Hematopoietic multipotent progenitor cell treated with erythropoietin and hydrocortisone succinate and interleukin-3 and kit ligand, for 17 days (in vitro differentiated cells): ENCODE data around the gene SOCS1.
"Not testable (repeated sequence)": the region's sequence is repeated elsewhere in the genome, so short reads cannot be mapped to it uniquely, and the experiment has no call there.

Experiments
- DNase-seq: peaks from one replicate; pipeline ENCODE4 v3.0.0-alpha.2; 2015; ENCODE audit warnings: low spot score

Gene SOCS1, protein sequence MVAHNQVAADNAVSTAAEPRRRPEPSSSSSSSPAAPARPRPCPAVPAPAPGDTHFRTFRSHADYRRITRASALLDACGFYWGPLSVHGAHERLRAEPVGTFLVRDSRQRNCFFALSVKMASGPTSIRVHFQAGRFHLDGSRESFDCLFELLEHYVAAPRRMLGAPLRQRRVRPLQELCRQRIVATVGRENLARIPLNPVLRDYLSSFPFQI

DNA sequence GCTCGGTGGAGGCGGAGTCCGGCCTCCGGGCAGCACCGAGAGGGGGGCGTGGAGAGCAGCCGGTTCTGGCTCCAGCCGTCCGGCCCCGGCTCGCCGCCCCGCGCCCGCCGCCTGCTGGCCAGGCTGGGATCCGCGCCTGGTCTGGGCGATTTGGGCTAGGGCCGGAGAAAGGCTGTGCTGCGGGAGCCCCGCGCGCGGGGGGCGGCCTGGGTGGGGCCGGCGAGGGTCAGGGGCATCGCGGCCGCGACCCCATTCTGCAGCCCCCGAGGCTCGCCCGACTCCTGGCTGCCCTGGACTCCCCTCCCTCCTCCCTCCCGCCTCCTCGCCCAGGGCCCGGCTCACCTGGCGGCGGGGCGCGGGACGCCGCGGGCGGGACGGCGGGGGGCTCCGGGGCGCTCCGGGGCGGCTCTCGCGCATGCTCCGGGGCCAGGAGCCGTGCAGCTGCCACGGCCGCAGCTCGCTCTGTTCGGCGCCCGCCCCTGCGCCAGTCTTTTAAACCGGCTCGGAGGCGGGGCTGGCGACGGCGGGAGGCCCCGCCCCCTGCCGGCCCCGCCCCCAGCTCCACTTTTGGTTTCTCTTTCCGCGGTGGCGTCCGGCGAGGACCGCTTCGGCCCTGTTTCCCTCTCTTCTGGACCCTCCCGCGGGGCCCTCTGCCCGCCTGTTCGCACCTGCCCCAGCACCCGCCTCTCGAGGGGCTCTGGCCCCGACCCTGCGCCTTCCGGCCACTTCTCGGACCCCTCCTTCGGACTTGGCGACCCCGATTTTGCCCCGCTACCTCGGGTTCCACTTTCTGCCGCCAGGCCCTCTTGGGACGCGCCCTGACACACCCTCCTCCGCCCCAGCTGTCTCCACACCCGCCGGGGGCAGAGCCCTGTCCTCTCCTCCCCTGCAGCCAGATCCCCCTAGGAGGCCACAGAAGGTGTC is at the start of gene SOCS1:
SOCS1 (minus strand) TSS at position 468 of the 924 bp plus-strand sequence. CDS start 726 bp downstream, outside the sequence.
- peak; percentile 88 for DNase-seq

DNA sequence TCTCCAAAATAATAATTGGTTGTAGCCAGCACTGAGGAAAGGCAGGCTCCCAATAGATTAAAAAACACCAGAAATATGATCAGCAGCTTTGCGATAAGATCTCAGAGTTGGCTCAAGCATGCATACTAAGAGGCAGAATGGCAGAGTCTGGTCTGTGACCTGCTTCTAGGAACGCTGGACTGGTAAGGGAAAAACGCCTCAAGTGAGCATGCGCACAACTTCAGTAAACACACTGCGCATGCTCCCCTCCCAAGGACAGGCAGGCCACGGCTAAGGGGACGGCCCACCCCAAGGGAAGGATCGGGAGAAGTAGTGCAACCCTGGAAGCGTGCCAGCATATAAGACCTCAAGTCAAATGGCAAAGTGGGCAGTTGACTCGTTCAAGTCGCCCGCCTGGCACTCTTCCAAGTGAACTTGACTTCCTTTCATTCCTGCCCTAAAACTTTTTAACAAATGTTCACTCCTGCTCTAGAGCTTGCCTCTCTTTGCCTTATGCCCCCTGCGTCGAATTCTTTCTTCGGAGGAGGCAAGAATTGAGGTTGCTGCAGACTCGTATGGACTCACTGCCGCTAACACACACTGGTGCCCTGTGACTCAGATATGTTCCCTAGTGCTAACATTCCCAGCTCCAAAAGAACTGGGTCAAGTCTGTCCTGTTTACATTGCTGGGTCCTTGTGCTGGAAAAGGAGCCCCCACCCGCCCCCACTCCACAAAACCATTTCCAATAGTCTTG is 47.6 kb upstream of the SOCS1 start:
- DNase-seq: no peak

DNA sequence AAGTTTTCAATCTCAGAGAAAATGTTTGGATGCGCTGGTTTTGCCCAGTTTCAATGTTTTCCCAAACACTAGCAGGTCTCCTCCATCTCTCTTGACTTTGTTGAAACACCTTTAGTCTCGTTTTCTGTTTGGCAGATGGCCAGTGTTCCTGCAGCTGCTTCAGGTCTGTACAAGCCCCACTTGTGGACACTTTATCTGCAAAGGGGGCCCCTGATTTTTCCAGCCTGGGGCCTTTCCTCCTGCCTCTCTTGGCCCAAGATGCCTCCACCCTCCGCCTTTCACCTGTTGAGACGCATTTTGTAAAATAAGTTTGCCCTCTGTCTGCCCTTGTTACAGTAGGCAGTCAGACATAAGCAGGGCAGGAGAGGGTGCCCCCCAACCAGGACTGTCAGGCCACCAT is 47.0 kb upstream of the SOCS1 start:
- DNase-seq: no peak

DNA sequence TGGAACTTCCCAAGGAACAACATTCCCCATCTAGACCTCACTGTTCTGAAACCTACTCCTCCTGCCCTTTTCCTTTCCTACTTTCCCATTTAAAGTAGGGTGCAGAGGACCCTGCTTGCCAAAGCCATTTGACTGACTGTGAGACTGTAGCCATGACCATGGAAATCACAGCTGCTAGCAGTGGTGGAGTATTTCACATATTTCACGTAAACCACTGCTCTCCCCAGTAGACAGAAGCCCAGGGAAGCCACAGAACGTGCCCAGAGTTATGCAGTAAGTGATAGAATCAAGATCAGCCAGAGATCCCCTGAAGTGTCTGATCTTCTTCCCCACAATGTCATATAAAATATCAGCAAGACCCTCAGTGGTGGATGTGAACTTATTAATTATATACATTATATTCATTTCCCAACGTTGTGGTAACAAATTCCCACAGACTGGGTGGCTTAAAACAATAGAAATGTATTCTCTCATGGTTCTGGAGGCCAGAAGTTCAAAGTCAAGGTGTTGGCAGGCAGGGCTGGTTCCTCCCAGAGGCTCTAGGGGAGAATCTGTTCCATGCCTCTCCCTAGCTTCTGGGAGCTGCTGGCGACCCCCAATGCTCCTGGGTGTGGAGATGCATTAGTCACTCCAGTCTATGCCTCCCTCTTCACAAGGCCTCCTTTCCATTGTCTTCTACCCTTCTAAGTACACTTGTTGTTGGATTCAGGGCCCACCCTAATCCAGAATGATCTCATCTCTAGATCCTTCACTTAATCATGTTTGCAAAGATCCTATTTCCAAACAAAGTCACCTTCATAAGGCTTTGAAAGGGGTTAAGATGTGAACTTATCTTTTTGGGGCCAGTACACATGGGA is 45.9 kb upstream of the SOCS1 start:
- DNase-seq: no peak

DNA sequence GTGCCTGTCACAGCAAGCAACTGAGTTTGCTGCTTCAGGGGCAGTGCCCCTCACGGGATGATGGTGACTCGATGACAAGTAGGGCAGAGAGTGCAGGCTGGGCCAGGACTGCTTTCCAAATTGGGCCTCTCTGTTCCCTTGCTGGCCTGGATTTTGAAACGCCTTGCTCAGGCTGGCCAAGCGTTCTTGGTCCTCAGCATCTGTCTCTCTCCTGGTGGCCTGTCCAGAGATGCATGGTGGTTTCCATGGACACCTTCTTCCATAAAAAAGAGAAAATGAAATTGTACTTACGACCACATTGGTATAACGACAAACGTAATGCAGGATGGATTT is 44.5 kb upstream of the SOCS1 start:
- DNase-seq: no peak

DNA sequence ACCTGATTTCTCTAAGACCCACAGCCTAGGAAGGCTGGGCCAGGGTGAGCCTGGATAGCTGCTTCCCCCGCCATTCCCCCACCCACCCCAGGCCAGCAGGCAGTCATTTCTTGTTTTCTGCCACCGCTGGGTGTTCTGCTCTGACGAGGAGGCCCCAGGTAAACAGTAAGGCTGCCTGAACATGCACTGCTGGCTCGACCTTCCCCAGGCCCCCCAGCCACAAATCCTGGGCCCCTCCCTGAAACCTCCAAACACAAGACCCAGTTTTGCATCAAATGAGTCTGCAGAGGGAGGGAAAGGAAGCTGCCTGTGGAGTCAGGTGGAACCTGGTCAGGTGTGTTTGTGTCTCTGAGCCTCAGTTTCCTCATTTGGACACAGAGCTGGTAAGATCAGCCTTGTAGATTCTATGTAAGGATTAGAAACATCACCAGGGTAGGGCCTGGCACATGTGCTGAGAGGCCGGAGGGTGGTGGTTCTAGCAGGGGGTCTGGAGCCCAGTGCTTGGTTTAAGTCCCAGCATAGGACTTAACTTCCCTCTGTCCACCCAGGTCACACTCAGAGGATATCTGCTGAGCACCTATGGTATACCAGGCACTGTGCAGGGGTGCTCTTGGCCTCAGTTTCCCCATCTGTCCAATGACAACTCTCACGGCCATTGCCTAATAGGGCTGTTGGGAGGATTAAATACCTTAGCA is 44.0 kb upstream of the SOCS1 start:
- no peak for DNase-seq

DNA sequence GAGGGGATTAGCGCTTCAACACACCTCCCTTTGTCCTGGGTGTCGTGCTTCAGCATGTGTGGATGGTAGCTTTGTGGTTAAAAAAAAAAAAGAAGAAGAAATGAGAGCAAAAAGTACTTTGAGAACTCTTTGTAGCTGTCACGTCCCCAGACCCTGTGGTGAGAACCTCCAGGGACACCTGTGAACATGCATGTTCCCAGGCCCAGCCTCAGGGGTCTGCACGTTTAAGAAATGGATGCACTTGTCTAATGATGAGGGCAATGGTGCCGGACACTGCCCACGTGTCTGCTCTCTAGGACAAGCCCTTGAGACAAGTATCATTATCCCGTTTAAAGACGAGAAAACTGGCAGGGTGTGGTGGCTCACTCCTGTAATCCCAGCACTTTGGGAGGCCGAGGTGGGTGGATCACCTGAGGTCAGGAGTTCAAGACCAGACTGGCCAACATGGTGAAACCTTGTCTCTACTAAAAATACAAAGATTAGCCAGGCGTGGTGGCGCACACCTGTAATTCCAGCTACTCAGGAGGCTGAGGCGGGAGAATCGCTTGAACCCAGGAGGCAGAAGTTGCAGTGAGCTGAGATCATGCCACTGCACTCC is 43.0 kb upstream of the SOCS1 start:
- DNase-seq: not testable (repeated sequence)

DNA sequence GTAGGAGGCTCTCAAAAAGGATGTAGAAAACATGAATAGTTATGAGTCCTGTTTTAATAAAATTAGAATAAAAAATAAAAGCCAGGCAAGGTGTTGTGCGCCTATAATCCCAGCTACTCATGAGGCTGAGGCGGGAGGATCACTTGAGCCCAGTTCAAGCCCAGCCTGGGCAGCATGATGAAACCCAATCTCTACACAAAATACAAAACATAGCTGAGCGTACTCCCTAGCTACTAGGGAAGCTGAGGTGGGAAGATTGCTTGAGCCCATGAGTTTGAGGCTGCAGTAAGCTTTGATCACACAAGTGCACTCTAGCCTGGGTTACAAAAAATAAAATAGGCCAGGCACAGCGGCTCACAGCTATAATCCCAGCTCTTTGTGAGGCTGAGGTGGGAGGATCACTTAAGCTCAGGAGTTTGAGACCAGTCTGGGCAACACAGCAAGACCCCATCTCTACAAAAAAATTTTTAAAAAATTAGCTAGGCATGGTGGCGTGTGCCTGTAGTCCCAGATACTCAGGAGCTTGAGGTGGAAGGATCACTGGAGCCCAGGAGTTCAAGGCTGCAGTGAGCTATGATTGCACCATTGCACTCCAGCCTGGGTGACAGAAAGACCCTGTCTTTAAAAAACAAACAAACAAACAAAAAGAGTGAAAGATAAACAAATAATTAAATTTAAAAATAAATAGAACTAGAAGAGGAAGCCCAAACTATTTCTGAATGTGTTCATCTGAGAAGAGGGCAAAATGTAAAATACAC is 42.3 kb upstream of the SOCS1 start:
- no peak for DNase-seq

DNA sequence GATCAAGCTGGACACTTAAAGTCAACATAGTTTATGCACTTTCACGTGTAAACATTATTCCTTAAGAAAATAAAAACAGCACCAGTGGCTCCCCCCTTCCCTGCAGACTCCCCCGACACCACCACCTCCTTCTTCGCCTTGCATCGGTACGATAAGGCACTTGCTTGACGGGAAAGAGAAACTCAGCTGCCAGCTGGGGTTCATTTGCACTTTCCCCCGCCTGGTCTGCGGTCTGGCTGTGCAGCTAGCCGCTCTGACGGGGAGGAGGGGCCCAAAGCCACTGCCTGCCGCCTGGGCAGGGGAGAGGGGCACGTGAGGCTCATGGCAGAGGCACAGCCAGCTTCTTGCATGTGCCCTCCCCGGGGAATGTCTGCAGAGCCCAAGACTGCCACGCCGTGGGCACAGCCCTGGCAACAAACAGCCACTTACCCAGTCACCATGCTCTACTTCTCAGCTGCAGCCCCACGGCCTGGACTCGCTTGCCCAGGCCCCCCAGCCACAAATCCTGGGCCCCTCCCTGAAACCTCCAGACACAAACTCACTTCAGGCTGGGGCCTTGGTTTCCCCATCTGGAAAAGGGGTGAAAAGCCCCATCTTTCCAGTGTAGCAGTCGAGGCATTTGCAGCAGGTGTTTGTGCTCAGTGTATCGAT is 41.6 kb upstream of the SOCS1 start:
- no peak for DNase-seq

DNA sequence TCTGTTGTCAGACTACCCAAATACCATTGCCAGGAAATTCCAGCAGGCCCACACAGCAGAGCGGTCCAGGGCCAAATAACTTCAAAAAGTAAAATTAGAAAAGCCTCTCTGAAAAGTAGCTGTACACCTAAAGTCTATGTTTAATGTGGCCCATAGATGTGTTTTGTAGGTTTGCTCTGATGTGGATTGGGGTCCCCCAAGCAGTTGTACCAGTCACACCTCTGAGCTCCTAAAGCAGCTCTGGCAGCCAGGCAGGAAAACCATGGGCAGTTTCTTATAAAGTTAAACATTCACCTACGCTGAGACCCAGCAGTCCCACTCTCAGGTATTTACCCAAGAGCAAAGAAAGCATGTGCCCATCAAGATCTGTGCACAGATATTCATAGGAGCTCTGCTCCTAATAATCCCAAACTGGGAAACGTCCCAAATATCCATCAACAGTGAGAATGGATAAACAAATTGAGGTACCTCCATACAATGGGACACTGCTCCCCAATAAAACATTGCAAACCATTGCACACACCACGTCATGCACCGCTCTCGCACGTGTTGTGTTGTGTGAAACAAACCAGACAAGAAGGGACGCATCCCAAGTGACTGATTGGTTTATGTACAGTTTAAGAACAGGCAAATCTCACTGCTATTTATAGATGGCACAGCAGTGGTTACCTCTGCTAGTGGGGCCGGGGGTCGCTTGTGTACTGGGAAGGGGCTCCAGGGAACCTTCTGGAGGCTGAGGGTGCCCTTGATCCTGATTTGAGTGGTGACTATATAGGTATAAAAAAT is 40.9 kb upstream of the SOCS1 start:
- no peak for DNase-seq

DNA sequence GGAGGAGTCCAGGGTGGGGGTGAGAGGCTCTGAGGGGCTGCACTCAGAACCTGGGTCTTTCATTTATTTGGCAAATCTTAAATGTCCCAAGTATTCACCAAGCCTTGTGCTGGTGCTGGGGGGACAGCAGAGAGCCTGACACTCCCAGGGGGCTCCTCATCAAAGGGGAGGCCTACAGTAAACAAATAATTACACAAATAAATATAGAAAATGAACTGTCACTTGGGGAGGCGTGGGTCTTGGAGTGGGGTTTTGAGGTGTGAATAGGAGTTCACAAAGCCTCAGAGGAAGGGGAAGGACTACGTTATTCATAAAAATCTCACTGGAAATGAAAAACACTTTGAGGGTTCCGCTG is 40.3 kb upstream of the SOCS1 start:
- DNase-seq: no peak

DNA sequence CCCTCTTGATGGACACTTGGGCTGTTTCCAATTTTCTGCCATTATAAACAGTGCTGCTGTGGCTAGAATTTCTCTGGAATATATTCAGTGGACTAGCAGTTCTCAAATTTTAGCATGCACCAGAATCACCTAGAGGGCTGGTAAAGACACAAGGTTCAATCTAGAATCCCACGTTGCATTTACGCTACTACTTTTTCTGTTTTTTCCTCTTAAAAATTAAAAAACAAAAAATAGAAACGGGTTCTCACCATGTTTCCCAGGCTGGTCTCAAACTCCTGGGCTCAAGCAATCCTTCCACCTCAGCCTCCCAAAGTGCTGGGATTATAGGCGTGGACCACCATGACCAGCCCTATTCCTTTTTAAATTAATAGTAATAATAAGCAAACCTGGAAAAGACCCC is 39.7 kb upstream of the SOCS1 start:
- DNase-seq: no peak

DNA sequence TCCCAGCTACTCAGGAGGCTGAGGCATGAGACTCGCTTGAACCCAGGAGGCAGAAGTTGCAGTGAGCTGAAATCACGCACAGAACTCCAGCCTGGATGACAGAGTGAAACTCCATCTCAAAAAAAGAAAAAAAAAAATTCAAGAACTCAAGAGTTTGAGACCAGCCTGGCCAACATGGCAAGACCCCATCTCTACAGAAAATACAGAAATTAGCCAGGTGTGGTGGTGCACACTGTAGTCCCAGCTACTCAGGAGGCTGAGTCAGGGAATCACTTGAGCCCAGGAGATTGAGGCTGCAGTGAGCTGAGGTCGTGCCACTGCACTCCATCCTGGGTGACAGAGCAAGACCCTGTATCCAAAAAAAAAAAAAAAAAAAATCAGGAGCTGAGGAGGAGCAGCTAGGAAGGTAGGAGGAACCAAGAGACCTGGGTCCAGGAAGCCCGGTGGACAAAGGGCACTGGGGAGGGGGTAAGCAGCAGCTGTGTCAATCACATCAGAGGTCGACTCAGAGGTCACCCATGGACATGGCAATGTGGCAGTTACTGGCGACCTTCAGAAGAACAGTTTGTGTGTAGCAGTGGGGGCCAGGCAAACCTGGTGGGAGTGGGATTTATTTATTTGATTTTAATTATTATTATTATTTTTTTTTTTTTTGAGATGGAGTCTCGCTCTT is 36.2 kb upstream of the SOCS1 start:
- DNase-seq: no peak

DNA sequence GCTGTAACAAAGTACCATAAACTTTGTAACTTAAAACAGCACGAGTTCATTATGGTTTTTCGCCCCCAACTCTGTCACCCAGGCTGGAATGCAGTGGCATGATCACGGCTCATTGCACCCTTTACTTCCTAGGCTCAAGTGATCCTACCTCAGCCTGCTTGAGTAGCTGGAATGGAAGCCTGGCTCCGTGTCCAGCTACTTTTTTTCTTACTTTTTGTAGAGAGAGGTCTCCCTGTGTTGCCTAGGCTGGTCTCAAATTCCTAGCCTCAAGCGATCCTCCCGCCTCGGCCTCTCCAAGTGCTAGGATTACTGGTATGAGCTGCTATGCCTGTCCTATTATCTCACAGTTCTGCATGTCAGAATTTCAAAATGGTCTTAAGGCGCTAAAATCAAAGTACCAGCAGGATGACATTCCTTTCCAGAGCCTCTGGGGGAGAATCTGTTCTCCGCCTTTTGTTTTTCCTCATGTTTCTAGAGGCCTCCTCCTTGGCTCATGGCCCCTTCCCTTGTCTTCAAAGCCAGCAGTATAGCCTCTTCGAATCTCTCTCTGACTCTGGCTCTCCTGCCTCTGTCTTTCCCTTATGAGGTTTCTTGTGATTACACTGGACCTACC is 35.2 kb upstream of the SOCS1 start:
- DNase-seq: no peak

DNA sequence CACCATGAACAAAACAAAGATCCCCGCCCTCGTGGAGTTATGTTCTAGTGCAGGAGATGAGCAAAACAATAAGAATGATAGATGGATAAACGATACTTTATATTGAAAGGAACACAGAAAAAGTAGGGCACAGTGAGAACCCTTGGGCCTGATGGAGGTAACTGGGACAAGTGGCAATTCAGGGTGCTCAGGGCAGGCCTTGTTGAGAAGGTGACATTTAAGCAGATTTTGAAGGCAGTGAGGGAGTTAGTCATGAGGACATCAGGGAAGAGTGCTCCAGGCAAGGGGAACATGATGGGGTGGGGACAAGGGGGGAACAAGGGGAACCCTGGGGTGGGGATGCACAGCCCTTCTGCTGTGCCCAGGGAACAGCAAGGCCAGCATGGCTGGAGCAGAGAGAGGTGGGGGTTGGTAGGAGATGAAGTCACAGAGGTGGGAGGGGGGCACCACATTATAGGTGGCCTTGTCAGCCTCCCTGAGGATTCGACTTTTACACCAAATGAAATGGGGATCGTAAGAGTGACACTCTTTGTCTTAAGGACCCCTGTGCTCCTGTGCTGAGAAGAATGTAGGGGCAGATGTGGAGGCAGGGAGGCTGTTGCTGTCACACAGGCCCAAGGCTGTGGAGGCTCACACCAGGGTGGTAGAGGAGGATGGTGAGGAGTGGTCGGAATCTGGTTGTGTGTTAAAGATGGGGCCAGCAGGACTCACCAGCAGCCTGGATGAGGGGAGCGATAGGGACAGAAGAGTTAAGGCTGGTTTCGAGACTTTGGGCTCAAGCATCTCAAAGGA is 34.3 kb upstream of the SOCS1 start:
- DNase-seq: no peak

DNA sequence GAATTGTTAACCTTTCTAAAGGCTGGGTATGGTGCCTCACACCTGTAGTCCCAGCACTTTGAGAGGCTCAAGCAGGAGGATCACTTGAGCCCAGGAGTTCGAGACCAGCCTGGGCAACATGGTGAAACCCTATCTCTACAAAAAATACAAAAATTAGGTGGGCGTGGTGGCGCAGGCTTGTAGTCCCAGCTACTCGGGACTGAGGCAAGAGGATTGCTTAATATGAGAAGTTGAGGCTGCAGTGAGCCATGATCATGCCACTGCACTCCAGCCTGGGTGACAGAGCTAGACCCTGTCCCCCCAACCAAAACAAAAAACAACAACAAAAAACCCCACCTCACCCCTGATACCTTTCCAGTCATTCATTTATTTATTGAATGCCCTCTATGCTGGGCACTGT is 33.7 kb upstream of the SOCS1 start:
- not testable (repeated sequence) for DNase-seq

DNA sequence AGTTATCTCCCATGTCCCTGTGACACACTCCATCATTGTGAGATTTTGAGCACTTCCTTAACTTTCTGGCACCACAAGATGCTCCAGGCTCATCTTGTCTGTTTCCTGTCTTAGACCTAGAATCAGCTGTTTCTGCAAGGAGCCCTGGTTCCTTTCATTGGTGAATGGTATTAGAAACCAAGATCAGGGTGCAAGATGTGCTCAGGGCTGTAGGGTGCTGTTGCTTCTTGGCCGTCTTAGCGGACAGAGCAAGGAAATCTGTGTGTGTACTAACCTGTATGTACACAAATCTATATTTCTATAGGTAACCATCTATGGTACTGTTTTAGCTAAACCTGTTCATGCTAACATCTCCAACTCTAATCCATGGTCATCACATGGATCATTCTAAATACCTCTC is 33.2 kb upstream of the SOCS1 start:
- no peak for DNase-seq
